NCI-H2107 treated with DMSO at 0.1 percent for 48 hours (cell line): ENCODE measurements around the gene APCDD1.
"Not testable (repeated sequence)": the region's sequence is repeated elsewhere in the genome, so short reads cannot be mapped to it uniquely, and the experiment has no call there.

ENCODE experiments used
- DNase-seq: peaks from one replicate; lab custom pipeline; 2025; ENCODE audit not compliant: unreplicated experiment; lab: John Stamatoyannopoulos, UW

The APCDD1 gene

DNA sequence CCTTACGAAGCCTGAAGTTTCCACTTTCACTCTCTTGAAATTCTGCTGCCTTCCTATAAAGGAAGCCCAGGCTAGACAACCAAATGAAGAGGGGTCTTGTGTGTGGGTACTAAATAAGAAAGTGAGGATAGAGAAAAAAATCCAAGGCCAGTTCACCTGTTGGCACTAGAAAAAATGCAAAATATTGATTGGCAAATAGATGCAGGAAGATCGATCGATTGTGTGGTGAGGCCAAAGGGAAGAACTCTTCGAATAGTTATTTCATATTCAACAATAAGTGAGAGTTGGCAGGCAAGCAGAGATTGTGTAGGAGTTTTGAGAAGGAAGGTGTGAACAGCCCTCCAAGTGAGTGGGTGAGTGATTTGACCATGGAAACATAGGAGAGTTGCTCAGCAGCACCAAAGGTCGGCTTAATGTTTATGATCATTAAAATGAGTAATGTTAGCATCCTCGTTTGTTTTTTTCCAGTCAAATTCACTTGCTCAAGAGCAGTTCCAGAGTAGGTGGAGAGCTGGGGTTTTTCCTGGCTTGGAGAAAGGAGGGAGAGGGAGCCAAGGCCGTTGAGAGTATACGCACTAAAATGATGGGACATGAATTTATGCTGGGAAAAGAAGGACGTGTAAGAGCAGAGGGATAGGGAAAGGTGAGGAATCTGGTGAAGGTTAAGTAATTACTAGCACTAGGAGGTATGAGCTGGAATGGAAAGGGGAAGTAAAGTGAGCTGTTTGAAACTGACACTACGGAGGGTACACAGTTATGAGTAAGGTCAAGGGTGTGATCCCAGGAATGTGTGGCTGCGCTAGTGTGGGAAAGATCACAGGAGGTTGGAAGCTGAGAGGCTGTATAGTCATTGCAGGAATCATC is 70.3 kb downstream of the APCDD1 start:
- DNase-seq: no peak

DNA sequence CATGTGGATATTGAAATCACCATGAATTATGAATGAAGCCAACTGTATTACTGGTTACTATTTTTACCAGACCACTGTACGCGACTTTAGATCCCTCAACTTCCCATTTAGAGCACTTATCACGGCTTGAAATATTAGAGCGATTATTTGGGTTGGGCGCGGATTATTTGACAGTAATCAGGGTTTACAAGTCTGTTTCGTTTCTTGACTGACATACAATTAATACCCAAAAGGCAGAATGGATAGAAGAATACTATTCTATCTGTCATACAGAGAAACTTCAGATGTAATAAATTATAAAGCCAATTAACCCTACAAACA is 70.9 kb downstream of the APCDD1 start:
- no peak for DNase-seq

- peak; percentile 23 for DNase-seq
Measured at GRCh38 chr18:10525697-10526560, 71.5 kb downstream of the APCDD1 start, which contains the start of gene NAPG. TSS of gene NAPG (plus strand) at chr18:10526027. CDS start at chr18:10526103, 76 bp downstream.

- no peak for DNase-seq
Measured at GRCh38 chr18:10526561-10526949, 72.1 kb downstream of the APCDD1 start.

GRCh38 chr18:10528439-10528838 is 74.0 kb downstream of the APCDD1 start:
- no peak for DNase-seq

- DNase-seq: no peak
Measured at GRCh38 chr18:10530002-10530401, 75.6 kb downstream of the APCDD1 start.

DNA sequence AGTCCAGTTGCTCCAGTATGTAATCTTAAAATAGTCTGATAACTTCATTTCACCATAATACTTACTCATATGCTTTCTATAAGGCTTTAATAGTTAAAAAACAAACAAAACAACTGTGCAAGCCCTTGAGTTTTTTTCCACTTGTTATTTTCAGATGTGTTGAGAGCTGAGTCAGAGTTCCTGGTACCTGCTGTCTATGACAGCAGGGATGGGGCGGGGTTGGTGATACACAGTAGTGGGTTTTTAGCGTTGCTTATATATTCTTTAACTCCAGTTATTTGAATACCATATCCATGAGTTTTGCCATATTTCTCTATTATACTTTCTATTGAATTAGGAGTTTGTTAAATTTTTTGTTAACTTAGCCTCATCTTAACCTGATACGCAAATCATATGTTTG is 76.4 kb downstream of the APCDD1 start:
- no peak for DNase-seq

DNA sequence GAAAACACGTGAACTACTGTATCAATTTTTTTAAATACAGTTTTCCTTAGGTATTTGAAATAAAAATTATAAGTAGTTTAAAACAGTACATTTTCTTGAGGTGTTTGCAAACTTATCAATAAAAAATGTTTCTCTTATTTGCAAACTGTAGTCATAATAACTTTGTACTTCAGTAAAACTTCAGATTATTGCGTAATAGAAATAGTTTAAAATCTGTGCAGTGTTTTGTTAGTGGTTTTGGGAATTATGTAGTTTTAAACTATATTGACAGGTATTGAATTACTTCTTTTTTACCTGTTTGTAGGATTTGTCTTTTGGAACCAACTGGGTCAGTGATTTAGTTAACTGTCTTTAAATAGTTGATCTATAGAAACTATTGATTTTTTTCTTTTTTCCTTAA is 78.7 kb downstream of the APCDD1 start:
- DNase-seq: no peak

- DNase-seq: no peak
Measured at GRCh38 chr18:10536280-10536679, 81.8 kb downstream of the APCDD1 start.

DNA sequence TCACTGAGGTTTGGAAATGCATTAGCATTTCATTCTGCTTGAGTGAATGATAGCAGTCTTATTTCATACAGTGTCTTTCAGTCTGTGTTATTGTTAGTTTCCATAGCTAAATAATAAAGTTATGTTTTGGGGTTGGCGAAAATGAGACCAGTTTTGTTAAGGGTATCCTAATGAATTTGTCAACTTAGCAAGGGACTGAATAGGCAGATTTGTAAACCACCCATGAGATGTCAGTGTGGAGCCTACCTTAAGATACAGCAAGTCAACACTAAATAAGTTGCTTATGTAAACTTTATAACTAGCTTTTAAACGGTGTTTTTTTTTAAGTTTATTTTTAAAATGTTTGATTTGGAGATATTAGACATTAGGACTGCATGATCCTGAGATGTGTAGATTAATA is 83.3 kb downstream of the APCDD1 start:
- no peak for DNase-seq

GRCh38 chr18:10539124-10539523 is 84.7 kb downstream of the APCDD1 start:
- not testable (repeated sequence) for DNase-seq
